Measurements from ENCODE around the gene AP3S2. TPM values are rescaled to one million over a fixed set of nuclear protein-coding genes. Genes with fewer than 3 reads are reported as not detected.

Gene AP3S2
- total and polyA plus RNA-seq, 4 donors, result 8.4 to 73.5 (median 25.9) TPM

GRCh38 chr15:89822611-89822950 lies 71.2 kb downstream of the AP3S2 start:
- Histone ChIP-seq H3K4me1 (ENCODE audit: control insufficient read depth in 4 of 4, insufficient read depth in 4 of 4, low read length in 3 of 4) (peaks cover 5 to 14% (median 10%) of the 10 kb centered on the region in 4 donors), H3K36me3 (ENCODE audit: control insufficient read depth in 4 of 4, insufficient read depth in 3 of 4, low read depth in 1 of 4, low read length in 3 of 4) (no peaks in the 10 kb centered on the region), H3K9me3 (ENCODE audit: control insufficient read depth in 4 of 4, low read length in 3 of 4) (no peaks in the 10 kb centered on the region), H3K4me3 (ENCODE audit: low read depth in 1 of 3, low read length in 3 of 3) (no peak overlapping the region), H3K27ac (ENCODE audit: low read depth in 1 of 2, low read length in 2 of 2) (no peak overlapping the region), H3K9ac (ENCODE audit: low read depth in 1 of 2, low read length in 2 of 2) (no peak overlapping the region), H3K27me3 (ENCODE audit: control insufficient read depth in 4 of 4, insufficient read depth in 4 of 4, low read length in 3 of 4) (no peaks in the 10 kb centered on the region)
- DNase-seq (ENCODE audit: low spot score), result no peak
- 91% methylated on average over 5 of the region's 5 CpGs for WGBS
- no peak for TF ChIP-seq RAD21 (IDR thresholded peaks at IDR 0.05)
- no peak for TF ChIP-seq TAF1 (conservative IDR thresholded peaks at IDR 0.05)
- TF ChIP-seq FOXA1 (IDR thresholded peaks at IDR 0.05), result no peak
- no peak for TF ChIP-seq REST (IDR thresholded peaks at IDR 0.05)
- no peak for TF ChIP-seq FOXA2 (IDR thresholded peaks at IDR 0.05)
- no peak for TF ChIP-seq SP1 (IDR thresholded peaks at IDR 0.05)
- no peak for TF ChIP-seq EGR1 (IDR thresholded peaks at IDR 0.05; ENCODE audit: low read depth in 2 of 2)
- TF ChIP-seq JUND (IDR thresholded peaks at IDR 0.05), result no peak
- no peak for TF ChIP-seq ZBTB33 (IDR thresholded peaks at IDR 0.05)
- TF ChIP-seq YY1 (IDR thresholded peaks at IDR 0.05), result no peak
- no peak for TF ChIP-seq NR2F2 (IDR thresholded peaks at IDR 0.05)
- no peak for TF ChIP-seq HNF4A (conservative IDR thresholded peaks at IDR 0.05)

GRCh38 chr15:89822026-89822425 lies 71.8 kb downstream of the AP3S2 start:
- DNase-seq (ENCODE audit: low spot score), result no peak
- H3K27me3 ChIP-seq (ENCODE audit: control insufficient read depth in 4 of 4, insufficient read depth in 4 of 4, low read length in 3 of 4), result no peaks in the 10 kb centered on the region
- no peaks in the 10 kb centered on the region for H3K9me3 ChIP-seq (ENCODE audit: control insufficient read depth in 4 of 4, low read length in 3 of 4)
- H3K4me1 ChIP-seq (ENCODE audit: control insufficient read depth in 4 of 4, insufficient read depth in 4 of 4, low read length in 3 of 4), result peaks cover 0 to 8% (median 5%) of the 10 kb centered on the region in 4 donors
- 76% methylated on average over 11 of the region's 11 CpGs for WGBS
- no peak overlapping the region for H3K9ac ChIP-seq (ENCODE audit: low read depth in 1 of 2, low read length in 2 of 2)
- H3K36me3 ChIP-seq (ENCODE audit: control insufficient read depth in 4 of 4, insufficient read depth in 3 of 4, low read depth in 1 of 4, low read length in 3 of 4), result no peaks in the 10 kb centered on the region
- TF ChIP-seq FOXA2 (IDR thresholded peaks at IDR 0.05) (no peak), TAF1 (conservative IDR thresholded peaks at IDR 0.05) (no peak), SP1 (IDR thresholded peaks at IDR 0.05) (no peak), NR2F2 (IDR thresholded peaks at IDR 0.05) (no peak), MAX (IDR thresholded peaks at IDR 0.05) (no peak), ATF3 (IDR thresholded peaks at IDR 0.05) (no peak), HNF4A (conservative IDR thresholded peaks at IDR 0.05) (no peak), JUND (IDR thresholded peaks at IDR 0.05) (no peak), FOXA1 (IDR thresholded peaks at IDR 0.05) (no peak), GABPA (IDR thresholded peaks at IDR 0.05 in 1 of 2, conservative IDR thresholded peaks at IDR 0.05 in 1 of 2) (no peak)
- H3K4me3 ChIP-seq (ENCODE audit: low read depth in 1 of 3, low read length in 3 of 3), result no peak overlapping the region
- H3K27ac ChIP-seq (ENCODE audit: low read depth in 1 of 2, low read length in 2 of 2), result no peak overlapping the region
